CD14-positive monocyte (primary cell): ENCODE data around the gene ADI1. TPM values are rescaled to one million over a fixed set of nuclear protein-coding genes. Genes with fewer than 3 reads are reported as not detected.
"Not testable (repeated sequence)": the region's sequence is repeated elsewhere in the genome, so short reads cannot be mapped to it uniquely, and the experiment has no call there.

Source experiments
- DNase-seq, 3 donors: peaks; one replicate each; pipeline ENCODE4 v3.0.0-alpha.2; 2011 to 2022
- H2AFZ ChIP-seq: 2 replicates; pipeline ENCODE4 v1.6.0; 2012; ENCODE audit warnings: mild to moderate bottlenecking, low read depth, low read length, inconsistent platforms; ENCODE audit not compliant: insufficient read depth, poor library complexity, severe bottlenecking
- H3K27ac ChIP-seq, 2 donors: 1 replicate in 1 of 2; 2 replicates in 1 of 2; pipeline ENCODE4 v1.5.1; 2012 to 2013; ENCODE audit warnings: low read length in 2 of 2, control low read depth in 1 of 2, inconsistent platforms in 1 of 2, low read depth in 1 of 2, mild to moderate bottlenecking in 1 of 2
- H3K27me3 ChIP-seq, 2 donors: one replicate each; pipeline versions ENCODE4 v1.6.0 to v1.6.1; 2011 to 2013; ENCODE audit warnings: low read length in 2 of 2; ENCODE audit not compliant: control insufficient read depth in 2 of 2, insufficient read depth in 2 of 2
- H3K36me3 ChIP-seq, 2 donors: replicated peaks in 1 of 2; 1 replicate in 1 of 2; 2 replicates in 1 of 2; pipeline versions ENCODE4 v1.5.1 to v1.6.1; 2012 to 2013; ENCODE audit warnings: low read length in 2 of 2, control low read depth in 1 of 2, inconsistent platforms in 1 of 2, mild to moderate bottlenecking in 1 of 2; ENCODE audit not compliant: insufficient read depth in 2 of 2, control insufficient read depth in 1 of 2
- H3K4me1 ChIP-seq, 2 donors: 1 replicate in 1 of 2; 2 replicates in 1 of 2; pipeline versions ENCODE4 v1.5.1 to v1.6.1; 2012 to 2013; ENCODE audit warnings: low read length in 2 of 2, control low read depth in 1 of 2, inconsistent platforms in 1 of 2, mild to moderate bottlenecking in 1 of 2, moderate library complexity in 1 of 2; ENCODE audit not compliant: insufficient read depth in 2 of 2, control insufficient read depth in 1 of 2
- H3K4me2 ChIP-seq: replicated peaks from 2 replicates; pipeline ENCODE3; 2012; ENCODE audit warnings: low read length, moderate library complexity, mild to moderate bottlenecking; ENCODE audit not compliant: poor library complexity, severe bottlenecking; ENCODE audit errors: extremely low read depth
- H3K4me3 ChIP-seq, 3 experiments: fragments of 200-600 bp in 1 of 3; sonication (generic) in 1 of 3; replicated peaks in 1 of 3; 1 replicate in 2 of 3; 2 replicates in 1 of 3; pipeline ENCODE4 v1.5.1; 2011 to 2013; ENCODE audit warnings: low read length in 3 of 3, mild to moderate bottlenecking in 3 of 3, control low read depth in 2 of 3, low read depth in 2 of 3, inconsistent platforms in 1 of 3, moderate library complexity in 1 of 3
- H3K79me2 ChIP-seq: 2 replicates; pipeline ENCODE4 v1.6.0; 2012; ENCODE audit warnings: mild to moderate bottlenecking, control low read depth, inconsistent platforms, low read length, moderate library complexity; ENCODE audit not compliant: insufficient read depth
- H3K9ac ChIP-seq: 2 replicates; pipeline ENCODE4 v1.6.0; 2017; ENCODE audit warnings: low read length, mild to moderate bottlenecking; ENCODE audit not compliant: insufficient read depth, poor library complexity, severe bottlenecking
- H3K9me3 ChIP-seq, 2 donors: replicated peaks in 1 of 2; 1 replicate in 1 of 2; 2 replicates in 1 of 2; pipeline versions ENCODE4 v1.5.1 to v1.6.1; 2012 to 2013; ENCODE audit warnings: low read length in 2 of 2, control low read depth in 1 of 2; ENCODE audit not compliant: control insufficient read depth in 1 of 2, insufficient read depth in 1 of 2
- H4K20me1 ChIP-seq: 2 replicates; pipeline ENCODE4 v1.6.0; 2012; ENCODE audit warnings: mild to moderate bottlenecking, low read length, control low read depth, moderate library complexity; ENCODE audit not compliant: insufficient read depth
- H3K27ac Mint-ChIP-seq, 7 donors: one replicate each; pipeline ENCODE4 v1.8.0; 2020; ENCODE audit warnings: mild to moderate bottlenecking in 7 of 7, mixed read lengths in 7 of 7, moderate library complexity in 6 of 7, inconsistent platforms in 2 of 7
- H3K27me3 Mint-ChIP-seq, 3 donors: one replicate each; pipeline ENCODE4 v1.8.0; 2021 to 2022; ENCODE audit warnings: low read depth in 3 of 3, mild to moderate bottlenecking in 3 of 3, mixed read lengths in 3 of 3, moderate library complexity in 3 of 3, inconsistent platforms in 1 of 3
- H3K36me3 Mint-ChIP-seq, 2 donors: one replicate each; pipeline ENCODE4 v1.8.0; 2020; ENCODE audit warnings: mixed read lengths in 2 of 2, inconsistent platforms in 1 of 2, mild to moderate bottlenecking in 1 of 2
- H3K4me1 Mint-ChIP-seq: one replicate; pipeline ENCODE4 v1.8.0; 2020; ENCODE audit warnings: mild to moderate bottlenecking, mixed read lengths
- H3K4me3 Mint-ChIP-seq, 2 donors: one replicate each; pipeline ENCODE4 v1.8.0; 2020; ENCODE audit warnings: mild to moderate bottlenecking in 2 of 2, mixed read lengths in 2 of 2, moderate library complexity in 1 of 2
- H3K9me3 Mint-ChIP-seq, 7 donors: one replicate each; pipeline ENCODE4 v1.8.0; 2020 to 2022; ENCODE audit warnings: mixed read lengths in 7 of 7, mild to moderate bottlenecking in 6 of 7, moderate library complexity in 6 of 7, inconsistent platforms in 2 of 7
- CTCF ChIP-seq: fragments of 200-600 bp; IDR thresholded peaks from one replicate; pipeline ENCODE4 v1.8.0; 2022; ENCODE audit warnings: antibody characterized with exemption, mild to moderate bottlenecking
- WGBS: methylation state at CpG from one replicate; pipeline ENCODE4 v1.1.5; 2013; ENCODE audit warnings: missing lambda C conversion rate; ENCODE audit not compliant: insufficient coverage; 5-methylcytosine and 5-hydroxymethylcytosine counted together
- intact Hi-C, 2 donors: fragments of 100-400 bp; cut with micrococcal nuclease; formaldehyde crosslinking; loops; one replicate each; pipeline versions ENCODE4 v1.15.0 to v1.15.1; 2023
- polyA plus RNA-seq, 3 donors: library from polyadenylated mRNA; depleted of rRNA in 1 of 3; unstranded in 2 of 3; stranded (reverse) in 1 of 3; fragments of 300-500 nt in 2 of 3; fragments of >200 nt in 1 of 3; fragmentation: Illumina TruSeq in 2 of 3; gene quantifications; 1 replicate in 2 of 3; 2 replicates in 1 of 3; pipeline ENCODE4 v1.2.3, GENCODE V29; 2012 to 2021

ADI1 gene
- polyA plus RNA-seq, 3 donors, result 30.5 to 89.1 (median 79.3) TPM

DNA sequence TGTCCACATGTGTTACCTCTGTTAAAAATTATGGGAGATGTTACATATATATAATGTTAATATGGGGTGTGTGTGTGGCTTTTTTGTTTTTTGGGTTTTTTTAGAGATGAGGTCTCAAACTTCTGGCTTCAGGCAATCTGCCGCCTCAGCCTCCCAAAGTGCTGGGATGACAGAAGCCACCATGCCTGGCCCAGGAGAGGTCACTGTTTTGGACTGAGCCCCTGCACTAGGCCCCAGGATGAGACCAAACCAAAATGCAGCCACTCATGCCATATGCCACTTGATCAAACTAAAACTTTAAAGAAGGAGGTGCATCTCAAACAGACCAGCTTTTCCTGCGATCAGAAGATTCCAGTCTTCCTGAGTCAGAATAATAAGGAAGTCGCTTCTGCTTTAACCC, 2.5 kb downstream of the ADI1 start:
- peaks cover 0 to 1% (median 0%) of the 10 kb centered on the region in 3 donors for H3K27me3 Mint-ChIP-seq
- intact Hi-C loops, result loop anchor here (5.0 to 10.0 kb wide), 3 partner anchors 40 to 132 kb away; partner anchors contain the start of genes RNASEH1 (in 1 of the 2) and RPS7 (in 1 of the 2)
- no peak overlapping the region for H3K4me3 Mint-ChIP-seq
- Histone ChIP-seq H3K36me3 (peaks cover 21 to 29% of the 10 kb centered on the region in 2 donors), H4K20me1 (no peaks in the 10 kb centered on the region), H3K79me2 (peaks cover 27% of the 10 kb centered on the region), H3K9me3 (peaks cover 5 to 10% of the 10 kb centered on the region in 2 donors), H3K4me2 (no peak overlapping the region), H3K27me3 (no peaks in the 10 kb centered on the region), H2AFZ (no peak overlapping the region), H3K27ac (no peak overlapping the region), H3K4me3 (no peak overlapping the region), H3K9ac (no peak overlapping the region), H3K4me1 (peaks cover 15 to 26% of the 10 kb centered on the region in 2 donors)
- WGBS, result 93% methylated on average over 3 of the region's 3 CpGs
- peaks cover 24% of the 10 kb centered on the region for H3K4me1 Mint-ChIP-seq
- DNase-seq, result no peak
- H3K36me3 Mint-ChIP-seq, result peaks cover 37 to 54% of the 10 kb centered on the region in 2 donors
- TF ChIP-seq CTCF, result no peak
- peak overlapping the region in 1 of 7 donors; percentile 28 for H3K27ac Mint-ChIP-seq
- peaks cover 8 to 25% (median 15%) of the 10 kb centered on the region in 7 donors for H3K9me3 Mint-ChIP-seq

GRCh38 chr2:3515438-3515837, 3.9 kb downstream of the ADI1 start:
- peaks cover 8 to 25% (median 17%) of the 10 kb centered on the region in 7 donors for H3K9me3 Mint-ChIP-seq
- H3K4me3 Mint-ChIP-seq, H2AFZ ChIP-seq, H3K9ac ChIP-seq, H3K27ac ChIP-seq, H3K4me2 ChIP-seq, DNase-seq, H3K9me3 ChIP-seq, H3K27me3 Mint-ChIP-seq, H3K4me3 ChIP-seq, H4K20me1 ChIP-seq, H3K27me3 ChIP-seq: not testable (repeated sequence)
- H3K4me1 ChIP-seq, result peaks cover 9 to 21% of the 10 kb centered on the region in 2 donors
- intact Hi-C loops, result loop anchor here (5.0 to 10.0 kb wide), 3 partner anchors 42 to 131 kb away; partner anchors contain the start of genes RNASEH1 (in 1 of the 2) and RPS7 (in 1 of the 2)
- H3K36me3 Mint-ChIP-seq, result peaks cover 47 to 68% of the 10 kb centered on the region in 2 donors
- H3K79me2 ChIP-seq, result peaks cover 21% of the 10 kb centered on the region
- H3K27ac Mint-ChIP-seq, result peak overlapping the region in 1 of 7 donors; percentile 3
- WGBS, result no CpG with 5 or more reads among the region's 5 CpGs
- peaks cover 13% of the 10 kb centered on the region for H3K4me1 Mint-ChIP-seq
- peaks cover 32 to 43% of the 10 kb centered on the region in 2 donors for H3K36me3 ChIP-seq
